ENCODE data around the gene ANKRD13D.
"Not testable (repeated sequence)": the region's sequence is repeated elsewhere in the genome, so short reads cannot be mapped to it uniquely, and the experiment has no call there.

DNA sequence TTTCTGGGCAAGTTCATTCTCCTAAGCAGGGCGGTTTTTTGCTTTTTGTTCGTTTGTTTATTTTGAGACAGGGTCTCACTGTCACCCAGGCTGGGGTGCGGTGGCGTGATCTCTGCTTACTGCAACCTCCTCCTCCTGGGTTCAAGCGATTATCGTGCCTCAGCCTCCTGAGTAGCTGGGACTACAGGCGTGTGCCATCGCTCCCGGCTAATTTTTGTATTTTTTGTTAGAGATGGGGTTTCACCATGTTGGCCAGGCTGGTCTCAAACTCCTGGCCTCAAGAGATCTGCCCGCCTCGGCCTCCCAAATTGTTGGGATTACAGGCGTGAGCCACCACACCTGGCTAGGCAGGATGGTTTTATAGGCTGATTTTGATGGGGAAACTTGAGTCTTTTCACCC lies 29.8 kb downstream of the ANKRD13D start:
- TF ChIP-seq, protein P1, sequence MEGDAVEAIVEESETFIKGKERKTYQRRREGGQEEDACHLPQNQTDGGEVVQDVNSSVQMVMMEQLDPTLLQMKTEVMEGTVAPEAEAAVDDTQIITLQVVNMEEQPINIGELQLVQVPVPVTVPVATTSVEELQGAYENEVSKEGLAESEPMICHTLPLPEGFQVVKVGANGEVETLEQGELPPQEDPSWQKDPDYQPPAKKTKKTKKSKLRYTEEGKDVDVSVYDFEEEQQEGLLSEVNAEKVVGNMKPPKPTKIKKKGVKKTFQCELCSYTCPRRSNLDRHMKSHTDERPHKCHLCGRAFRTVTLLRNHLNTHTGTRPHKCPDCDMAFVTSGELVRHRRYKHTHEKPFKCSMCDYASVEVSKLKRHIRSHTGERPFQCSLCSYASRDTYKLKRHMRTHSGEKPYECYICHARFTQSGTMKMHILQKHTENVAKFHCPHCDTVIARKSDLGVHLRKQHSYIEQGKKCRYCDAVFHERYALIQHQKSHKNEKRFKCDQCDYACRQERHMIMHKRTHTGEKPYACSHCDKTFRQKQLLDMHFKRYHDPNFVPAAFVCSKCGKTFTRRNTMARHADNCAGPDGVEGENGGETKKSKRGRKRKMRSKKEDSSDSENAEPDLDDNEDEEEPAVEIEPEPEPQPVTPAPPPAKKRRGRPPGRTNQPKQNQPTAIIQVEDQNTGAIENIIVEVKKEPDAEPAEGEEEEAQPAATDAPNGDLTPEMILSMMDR (IDR thresholded peaks at IDR 0.05), result not testable (repeated sequence)
- TF ChIP-seq EP300 (IDR thresholded peaks at IDR 0.05), result not testable (repeated sequence)

Data from tibial nerve (tissue), 4 donors.